IMR-90 (cell line): ENCODE measurements around the gene OPHN1. TPM values are rescaled to one million over a fixed set of nuclear protein-coding genes. Genes with fewer than 3 reads are reported as not detected.

Source experiments
- ATAC-seq: fragments of 200-7000 bp; cut with Tn5 transposase; 2 replicates; pipeline ENCODE4 v1.9.1; 2020; ENCODE audit warnings: low read depth, mild to moderate bottlenecking, moderate library complexity
- BruUV-seq: library from RNA; stranded (reverse); fragments of 400-500 nt; replicated peaks from 2 replicates; lab custom pipeline; 2021; lab: Mats Ljungman, UMichigan
- CTCF ChIA-PET: fragments of 300-600 bp; formaldehyde crosslinking; extraction: SDS; loops from one replicate; lab custom pipeline; 2021; ENCODE audit warnings: antibody characterized with exemption; lab: Yijun Ruan, JAX
- POLR2A ChIA-PET: fragments of 300-600 bp; sonication (Branson Sonifier 250); formaldehyde crosslinking; loops from one replicate; lab custom pipeline; 2022; ENCODE audit warnings: antibody characterized with exemption; ENCODE audit not compliant: unreplicated experiment; lab: Charles Lee
- DNase-seq: peaks from one replicate; pipeline ENCODE4 v3.0.0; 2013
- H2AFZ ChIP-seq: replicated peaks from 2 replicates; pipeline ENCODE3; 2013; ENCODE audit warnings: low read length, mild to moderate bottlenecking; ENCODE audit not compliant: poor library complexity
- H2AK5ac ChIP-seq: 2 replicates; pipeline ENCODE4 v1.6.1; 2013; ENCODE audit warnings: low read depth, low read length, inconsistent platforms
- H2AK9ac ChIP-seq: replicated peaks from 2 replicates; pipeline ENCODE3; 2013; ENCODE audit warnings: mild to moderate bottlenecking, low read depth, low read length, moderate library complexity; ENCODE audit not compliant: poor library complexity
- H2BK120ac ChIP-seq: 2 replicates; pipeline ENCODE4 v1.6.1; 2013; ENCODE audit warnings: low read depth, low read length, inconsistent platforms
- H2BK15ac ChIP-seq: 3 replicates; pipeline ENCODE4 v1.6.1; 2013; ENCODE audit warnings: low read depth, low read length, inconsistent platforms
- H2BK20ac ChIP-seq: 2 replicates; pipeline ENCODE4 v1.6.1; 2013; ENCODE audit warnings: low read depth, mild to moderate bottlenecking, inconsistent platforms, low read length, moderate library complexity
- H2BK5ac ChIP-seq: 2 replicates; pipeline ENCODE4 v1.6.1; 2013; ENCODE audit warnings: mild to moderate bottlenecking, low read depth, low read length, inconsistent platforms; ENCODE audit not compliant: poor library complexity, severe bottlenecking
- H3K14ac ChIP-seq: replicated peaks from 2 replicates; pipeline ENCODE4 v1.6.1; 2013; ENCODE audit warnings: low read depth, low read length, inconsistent platforms
- H3K18ac ChIP-seq: 2 replicates; pipeline ENCODE4 v1.6.1; 2013; ENCODE audit warnings: low read depth, low read length, control low read depth
- H3K23ac ChIP-seq: 2 replicates; pipeline ENCODE4 v1.6.1; 2013; ENCODE audit warnings: low read depth, low read length, inconsistent platforms
- H3K27ac ChIP-seq: 2 replicates; pipeline ENCODE4 v1.5.1; 2013; ENCODE audit warnings: mild to moderate bottlenecking, control low read depth, low read length; ENCODE audit not compliant: insufficient read depth
- H3K27me3 ChIP-seq: 2 replicates; pipeline ENCODE4 v1.6.1; 2013; ENCODE audit warnings: low read length; ENCODE audit not compliant: control insufficient read depth, insufficient read depth
- H3K36me3 ChIP-seq: 2 replicates; pipeline ENCODE4 v1.6.1; 2013; ENCODE audit warnings: low read length, mixed read lengths; ENCODE audit not compliant: control insufficient read depth, insufficient read depth
- H3K4ac ChIP-seq: 2 replicates; pipeline ENCODE4 v1.6.1; 2013; ENCODE audit warnings: low read depth, low read length, inconsistent platforms
- H3K4me1 ChIP-seq: 2 replicates; pipeline ENCODE4 v1.6.1; 2013; ENCODE audit warnings: low read length, mixed read lengths; ENCODE audit not compliant: control insufficient read depth, insufficient read depth
- H3K4me2 ChIP-seq: 2 replicates; pipeline ENCODE4 v1.6.1; 2013; ENCODE audit warnings: low read depth, mild to moderate bottlenecking, control low read depth, low read length, moderate library complexity
- H3K4me3 ChIP-seq: 2 replicates; pipeline ENCODE4 v1.5.1; 2013; ENCODE audit warnings: low read depth, mild to moderate bottlenecking, control low read depth, low read length, moderate library complexity; ENCODE audit not compliant: insufficient read depth
- H3K56ac ChIP-seq: 2 replicates; pipeline ENCODE4 v1.6.1; 2013; ENCODE audit warnings: low read length, inconsistent platforms; ENCODE audit not compliant: insufficient read depth; ENCODE audit errors: extremely low read depth
- H3K79me1 ChIP-seq, 2 experiments: 2 replicates each; pipeline ENCODE4 v1.6.1; 2013; ENCODE audit warnings: low read length in 2 of 2, inconsistent platforms in 1 of 2, low read depth in 1 of 2
- H3K9ac ChIP-seq: 2 replicates; pipeline ENCODE4 v1.6.1; 2013; ENCODE audit warnings: low read depth, low read length, control low read depth
- H3K9me1 ChIP-seq: 2 replicates; pipeline ENCODE4 v1.6.1; 2013; ENCODE audit warnings: low read length, inconsistent platforms; ENCODE audit not compliant: insufficient read depth
- H3K9me3 ChIP-seq: 2 replicates; pipeline ENCODE4 v1.6.1; 2013; ENCODE audit warnings: low read length; ENCODE audit not compliant: control insufficient read depth, insufficient read depth
- H4K20me1 ChIP-seq: 2 replicates; pipeline ENCODE4 v1.6.1; 2013; ENCODE audit warnings: low read length, inconsistent platforms; ENCODE audit not compliant: insufficient read depth
- H4K5ac ChIP-seq: 2 replicates; pipeline ENCODE4 v1.6.1; 2013; ENCODE audit warnings: mild to moderate bottlenecking, low read depth, low read length, control low read depth
- H4K8ac ChIP-seq, 2 experiments: 2 replicates each; pipeline ENCODE4 v1.6.1; 2013; ENCODE audit warnings: low read depth in 2 of 2, low read length in 2 of 2, control low read depth in 1 of 2, inconsistent platforms in 1 of 2
- H4K91ac ChIP-seq: 2 replicates; pipeline ENCODE4 v1.6.1; 2013; ENCODE audit warnings: low read depth, low read length, inconsistent platforms; ENCODE audit not compliant: insufficient read depth
- BHLHE40 ChIP-seq: fragments of 150-350 bp; IDR thresholded peaks from 2 replicates; pipeline ENCODE4 v1.6.1; 2016; ENCODE audit warnings: mild to moderate bottlenecking, low read depth, low read length
- CEBPB ChIP-seq: IDR thresholded peaks from 2 replicates; pipeline ENCODE4 v1.6.1; 2012; ENCODE audit warnings: low read depth, low read length, improper control_type of control experiment
- CHD1 ChIP-seq: IDR thresholded peaks from 2 replicates; pipeline ENCODE4 v1.6.1; 2012; ENCODE audit warnings: low read depth, low read length, improper control_type of control experiment
- FOS ChIP-seq: fragments of 150-350 bp; IDR thresholded peaks from 2 replicates; pipeline ENCODE4 v1.6.1; 2016; ENCODE audit warnings: low read depth, low read length
- MAFK ChIP-seq: IDR thresholded peaks from 2 replicates; pipeline ENCODE4 v1.6.1; 2012; ENCODE audit warnings: low read depth, low read length, improper control_type of control experiment
- MAZ ChIP-seq: IDR thresholded peaks from 2 replicates; pipeline ENCODE4 v1.6.1; 2012; ENCODE audit warnings: low read depth, mild to moderate bottlenecking, low read length, improper control_type of control experiment, moderate library complexity, borderline replicate concordance
- MXI1 ChIP-seq: IDR thresholded peaks from 2 replicates; pipeline ENCODE4 v1.6.1; 2012; ENCODE audit warnings: low read depth, mild to moderate bottlenecking, low read length, moderate library complexity, borderline replicate concordance
- NFE2L2 ChIP-seq: fragments of 150-350 bp; IDR thresholded peaks from 2 replicates; pipeline ENCODE4 v1.6.1; 2016; ENCODE audit warnings: low read depth, mild to moderate bottlenecking, low read length
- POLR2A ChIP-seq: IDR thresholded peaks from 2 replicates; pipeline ENCODE4 v1.6.1; 2012; ENCODE audit warnings: mild to moderate bottlenecking, low read depth, low read length
- RAD21 ChIP-seq: IDR thresholded peaks from 2 replicates; pipeline ENCODE4 v1.6.1; 2012; ENCODE audit warnings: low read length, improper control_type of control experiment
- RCOR1 ChIP-seq: IDR thresholded peaks from 2 replicates; pipeline ENCODE4 v1.6.1; 2012; ENCODE audit warnings: mild to moderate bottlenecking, low read length, improper control_type of control experiment; ENCODE audit not compliant: insufficient replicate concordance
- RFX5 ChIP-seq: IDR thresholded peaks from 2 replicates; pipeline ENCODE4 v1.8.0; 2012; ENCODE audit warnings: low read depth, mild to moderate bottlenecking, low read length, moderate library complexity
- SMC3 ChIP-seq: fragments of 150-350 bp; IDR thresholded peaks from 2 replicates; pipeline ENCODE4 v1.6.1; 2016; ENCODE audit warnings: low read depth, mild to moderate bottlenecking, antibody characterized with exemption, low read length, moderate library complexity
- dilution Hi-C: fragments of 300-500 bp; cut with HindIII; formaldehyde crosslinking; loops from one replicate; pipeline ENCODE4 v1.14.3; 2018; ENCODE audit warnings: low sequenced_read_pairs; ENCODE audit not compliant: unreplicated experiment
- in situ Hi-C: fragments of 300-500 bp; cut with MboI; formaldehyde crosslinking; loops from 3 replicates; pipeline ENCODE4 v1.14.3; 2019; ENCODE audit warnings: low sequenced_read_pairs, inconsistent platforms, mixed read lengths
- intact Hi-C: fragments of 100-400 bp; cut with micrococcal nuclease; formaldehyde crosslinking; loops from 2 replicates; pipeline ENCODE4 v1.10.0; 2022
- polyA plus RNA-seq, 3 experiments: library from polyadenylated mRNA; depleted of rRNA; stranded (reverse); fragments of >200 nt; gene quantifications; 2 replicates each; pipeline ENCODE4 v1.2.3, GENCODE V29; 2012; ENCODE audit warnings: low replicate concordance in 1 of 3
- total RNA-seq: library from RNA; depleted of rRNA; stranded (reverse); fragments of >200 nt; gene quantifications from 2 replicates; pipeline ENCODE4 v1.2.3, GENCODE V29; 2012
- TF ChIP-seq, protein P1 (sequence below): fragments of 150-350 bp; IDR thresholded peaks from 2 replicates; pipeline ENCODE4 v1.6.1; 2017; ENCODE audit warnings: mild to moderate bottlenecking, antibody characterized with exemption, low read length, low read depth
- TF ChIP-seq, protein P2 (sequence below): fragments of 150-350 bp; IDR thresholded peaks from 2 replicates; pipeline ENCODE4 v1.6.1; 2016; ENCODE audit warnings: low read depth, mild to moderate bottlenecking, low read length, moderate library complexity, borderline replicate concordance
- TF ChIP-seq, protein P3 (sequence below): conservative IDR thresholded peaks from 2 replicates; pipeline ENCODE4 v1.5.1; 2012; ENCODE audit warnings: mild to moderate bottlenecking, low read depth, low read length, improper control_type of control experiment

Gene OPHN1
- total and polyA plus RNA-seq, 2 of the 4 experiments (the other 2 are of a cell fraction) = 4.0 to 13.1 TPM

DNA sequence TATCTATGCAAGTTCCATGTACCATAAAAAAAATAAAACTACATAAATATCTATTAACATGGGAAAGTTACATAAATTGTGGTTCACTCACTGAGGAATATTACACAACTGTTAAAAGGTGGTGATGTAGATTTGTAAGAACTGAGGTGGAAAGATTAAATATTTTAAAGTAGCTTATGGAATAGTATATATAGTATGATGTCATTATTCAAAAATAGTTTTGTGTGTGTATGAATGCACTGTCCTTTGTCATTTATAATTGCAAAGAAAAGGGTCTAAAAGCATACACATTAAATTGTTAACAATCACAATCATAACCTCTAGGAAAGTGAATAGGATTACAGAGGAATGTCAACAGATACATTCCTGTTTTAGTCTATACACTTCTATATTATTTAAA is 355.9 kb downstream of the OPHN1 start:
- H3K79me1 ChIP-seq = no peaks in the 10 kb centered on the region
- H2AFZ ChIP-seq = no peak overlapping the region
- no peak overlapping the region for H2BK5ac ChIP-seq
- no peak overlapping the region for H2BK20ac ChIP-seq
- no peak overlapping the region for H3K14ac ChIP-seq
- no peak for TF ChIP-seq MXI1
- TF ChIP-seq RFX5 = no peak
- TF ChIP-seq SMC3 = no peak
- TF ChIP-seq, protein P1, sequence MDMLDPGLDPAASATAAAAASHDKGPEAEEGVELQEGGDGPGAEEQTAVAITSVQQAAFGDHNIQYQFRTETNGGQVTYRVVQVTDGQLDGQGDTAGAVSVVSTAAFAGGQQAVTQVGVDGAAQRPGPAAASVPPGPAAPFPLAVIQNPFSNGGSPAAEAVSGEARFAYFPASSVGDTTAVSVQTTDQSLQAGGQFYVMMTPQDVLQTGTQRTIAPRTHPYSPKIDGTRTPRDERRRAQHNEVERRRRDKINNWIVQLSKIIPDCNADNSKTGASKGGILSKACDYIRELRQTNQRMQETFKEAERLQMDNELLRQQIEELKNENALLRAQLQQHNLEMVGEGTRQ = no peak
- TF ChIP-seq, protein P2, sequence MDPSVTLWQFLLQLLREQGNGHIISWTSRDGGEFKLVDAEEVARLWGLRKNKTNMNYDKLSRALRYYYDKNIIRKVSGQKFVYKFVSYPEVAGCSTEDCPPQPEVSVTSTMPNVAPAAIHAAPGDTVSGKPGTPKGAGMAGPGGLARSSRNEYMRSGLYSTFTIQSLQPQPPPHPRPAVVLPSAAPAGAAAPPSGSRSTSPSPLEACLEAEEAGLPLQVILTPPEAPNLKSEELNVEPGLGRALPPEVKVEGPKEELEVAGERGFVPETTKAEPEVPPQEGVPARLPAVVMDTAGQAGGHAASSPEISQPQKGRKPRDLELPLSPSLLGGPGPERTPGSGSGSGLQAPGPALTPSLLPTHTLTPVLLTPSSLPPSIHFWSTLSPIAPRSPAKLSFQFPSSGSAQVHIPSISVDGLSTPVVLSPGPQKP = no peak
- no peak for TF ChIP-seq CEBPB
- TF ChIP-seq FOS = no peak
- TF ChIP-seq RAD21 = no peak
- TF ChIP-seq BHLHE40 = no peak
- no peak for TF ChIP-seq MAFK
- no peak for TF ChIP-seq NFE2L2
- TF ChIP-seq, protein P3, sequence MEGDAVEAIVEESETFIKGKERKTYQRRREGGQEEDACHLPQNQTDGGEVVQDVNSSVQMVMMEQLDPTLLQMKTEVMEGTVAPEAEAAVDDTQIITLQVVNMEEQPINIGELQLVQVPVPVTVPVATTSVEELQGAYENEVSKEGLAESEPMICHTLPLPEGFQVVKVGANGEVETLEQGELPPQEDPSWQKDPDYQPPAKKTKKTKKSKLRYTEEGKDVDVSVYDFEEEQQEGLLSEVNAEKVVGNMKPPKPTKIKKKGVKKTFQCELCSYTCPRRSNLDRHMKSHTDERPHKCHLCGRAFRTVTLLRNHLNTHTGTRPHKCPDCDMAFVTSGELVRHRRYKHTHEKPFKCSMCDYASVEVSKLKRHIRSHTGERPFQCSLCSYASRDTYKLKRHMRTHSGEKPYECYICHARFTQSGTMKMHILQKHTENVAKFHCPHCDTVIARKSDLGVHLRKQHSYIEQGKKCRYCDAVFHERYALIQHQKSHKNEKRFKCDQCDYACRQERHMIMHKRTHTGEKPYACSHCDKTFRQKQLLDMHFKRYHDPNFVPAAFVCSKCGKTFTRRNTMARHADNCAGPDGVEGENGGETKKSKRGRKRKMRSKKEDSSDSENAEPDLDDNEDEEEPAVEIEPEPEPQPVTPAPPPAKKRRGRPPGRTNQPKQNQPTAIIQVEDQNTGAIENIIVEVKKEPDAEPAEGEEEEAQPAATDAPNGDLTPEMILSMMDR = no peak
- no peak for TF ChIP-seq RCOR1
- no peak for TF ChIP-seq CHD1
- no peak for TF ChIP-seq MAZ
- TF ChIP-seq POLR2A = no peak
- no peak overlapping the region for H2BK120ac ChIP-seq
- ATAC-seq (no peak), DNase-seq (no peak)
- H3K4me1 ChIP-seq = no peaks in the 10 kb centered on the region
- no peak overlapping the region for H4K91ac ChIP-seq
- CTCF ChIA-PET = no interaction called here
- BruUV-seq = no TSS peak
- H3K36me3 ChIP-seq = no peaks in the 10 kb centered on the region
- intact Hi-C loops = no loop called here
- H4K5ac ChIP-seq = no peak overlapping the region
- H3K9ac ChIP-seq = no peak overlapping the region
- H3K9me1 ChIP-seq = no peaks in the 10 kb centered on the region
- H2BK15ac ChIP-seq = no peak overlapping the region
- no peaks in the 10 kb centered on the region for H4K20me1 ChIP-seq
- no peak overlapping the region for H3K18ac ChIP-seq
- H3K4me3 ChIP-seq = no peak overlapping the region
- no peaks in the 10 kb centered on the region for H3K9me3 ChIP-seq
- H3K23ac ChIP-seq = no peak overlapping the region
- dilution Hi-C loops = no loop called here
- in situ Hi-C loops = no loop called here
- no peak overlapping the region for H3K4ac ChIP-seq
- H4K8ac ChIP-seq = no peak overlapping the region
- no peak overlapping the region for H3K27ac ChIP-seq
- H3K4me2 ChIP-seq = no peak overlapping the region
- H3K56ac ChIP-seq = no peak overlapping the region
- POLR2A ChIA-PET = no interaction called here
- no peak overlapping the region for H2AK9ac ChIP-seq
- no peak overlapping the region for H2AK5ac ChIP-seq
- H3K27me3 ChIP-seq = no peaks in the 10 kb centered on the region
